GM23248 (cell line): ENCODE results near the gene BEND3. TPM values are rescaled to one million over a fixed set of nuclear protein-coding genes. Genes with fewer than 3 reads are reported as not detected.

Source experiments
- DNase-seq: peaks from one replicate; pipeline ENCODE4 v3.0.0-alpha.2; 2015
- H2AFZ ChIP-seq: fragments of 200-600 bp; sonication (generic); 2 replicates; pipeline ENCODE4 v1.6.1; 2016; ENCODE audit warnings: antibody characterized with exemption
- H3F3A ChIP-seq: fragments of 200-600 bp; sonication (generic); 2 replicates; pipeline ENCODE4 v1.6.1; 2016; ENCODE audit warnings: mild to moderate bottlenecking, antibody characterized with exemption, mixed run types; ENCODE audit not compliant: insufficient read depth
- H3K27ac ChIP-seq: fragments of 200-600 bp; sonication (generic); 2 replicates; pipeline ENCODE4 v1.5.1; 2016; ENCODE audit warnings: mild to moderate bottlenecking
- H3K27me3 ChIP-seq: fragments of 200-600 bp; sonication (generic); replicated peaks from 2 replicates; pipeline ENCODE4 v1.6.1; 2016; ENCODE audit warnings: mild to moderate bottlenecking; ENCODE audit not compliant: insufficient read depth
- H3K36me3 ChIP-seq: fragments of 200-600 bp; sonication (generic); 2 replicates; pipeline ENCODE4 v1.6.1; 2016; ENCODE audit warnings: low read depth, mild to moderate bottlenecking
- H3K4me1 ChIP-seq: fragments of 200-600 bp; sonication (generic); 2 replicates; pipeline ENCODE4 v1.6.1; 2016; ENCODE audit warnings: mild to moderate bottlenecking; ENCODE audit not compliant: insufficient read depth
- H3K4me2 ChIP-seq: fragments of 200-600 bp; sonication (generic); one replicate; pipeline ENCODE4 v1.6.1; 2016; ENCODE audit warnings: mild to moderate bottlenecking; ENCODE audit not compliant: unreplicated experiment
- H3K4me3 ChIP-seq: fragments of 200-600 bp; sonication (generic); 2 replicates; pipeline ENCODE4 v1.5.1; 2016; ENCODE audit warnings: mild to moderate bottlenecking
- H3K79me2 ChIP-seq: fragments of 200-600 bp; sonication (generic); 2 replicates; pipeline ENCODE4 v1.6.1; 2016; ENCODE audit warnings: mild to moderate bottlenecking; ENCODE audit not compliant: insufficient read depth
- H3K9ac ChIP-seq: fragments of 200-600 bp; sonication (generic); 2 replicates; pipeline ENCODE4 v1.6.1; 2016; ENCODE audit warnings: mild to moderate bottlenecking
- H3K9me2 ChIP-seq: fragments of 200-600 bp; sonication (generic); 2 replicates; pipeline ENCODE4 v1.6.1; 2016; ENCODE audit warnings: mixed run types, mild to moderate bottlenecking, moderate library complexity; ENCODE audit not compliant: insufficient read depth
- H3K9me3 ChIP-seq: fragments of 200-600 bp; sonication (generic); one replicate; pipeline ENCODE4 v1.6.1; 2017; ENCODE audit warnings: low read depth
- H4K20me1 ChIP-seq: fragments of 200-600 bp; sonication (generic); 2 replicates; pipeline ENCODE4 v1.6.0; 2016; ENCODE audit not compliant: insufficient read depth
- EZH2 ChIP-seq: fragments of 200-600 bp; sonication (generic); IDR thresholded peaks from 2 replicates; pipeline ENCODE4 v1.6.1; 2018; ENCODE audit warnings: antibody characterized with exemption, mild to moderate bottlenecking; ENCODE audit not compliant: insufficient read depth, poor library complexity, severe bottlenecking
- EZH2phosphoT487 ChIP-seq: fragments of 200-600 bp; sonication (generic); IDR thresholded peaks from 2 replicates; pipeline ENCODE4 v1.6.1; 2018; ENCODE audit warnings: antibody characterized with exemption, moderate library complexity, mild to moderate bottlenecking, low read depth; ENCODE audit not compliant: insufficient read depth
- WGBS, 2 experiments: methylation state at CpG; one replicate each; pipeline ENCODE4 v1.1.6; 2015 to 2017; ENCODE audit warnings: low lambda C conversion rate in 2 of 2, low coverage in 1 of 2; ENCODE audit errors: missing lambda C conversion rate in 2 of 2; 5-methylcytosine and 5-hydroxymethylcytosine counted together
- in situ Hi-C: fragments of 300-500 bp; cut with MboI; formaldehyde crosslinking; loops from 2 replicates; pipeline ENCODE4 v1.15.0; 2020
- polyA plus RNA-seq: library from polyadenylated mRNA; unstranded; fragments of >200 nt; fragmentation: Nextera tagmentation; extraction: Ambion mirVana; gene quantifications from 2 replicates; pipeline ENCODE4 v1.2.1, GENCODE V29; 2016
- total RNA-seq: library from RNA; depleted of rRNA; stranded (reverse); fragments of >200 nt; shearing (Covaris generic); gene quantifications from 2 replicates; pipeline ENCODE4 v1.2.3, GENCODE V29; 2014

Gene BEND3
- total and polyA plus RNA-seq, 2 experiments from 2014 or later, result 1.4 to 1.8 TPM

DNA sequence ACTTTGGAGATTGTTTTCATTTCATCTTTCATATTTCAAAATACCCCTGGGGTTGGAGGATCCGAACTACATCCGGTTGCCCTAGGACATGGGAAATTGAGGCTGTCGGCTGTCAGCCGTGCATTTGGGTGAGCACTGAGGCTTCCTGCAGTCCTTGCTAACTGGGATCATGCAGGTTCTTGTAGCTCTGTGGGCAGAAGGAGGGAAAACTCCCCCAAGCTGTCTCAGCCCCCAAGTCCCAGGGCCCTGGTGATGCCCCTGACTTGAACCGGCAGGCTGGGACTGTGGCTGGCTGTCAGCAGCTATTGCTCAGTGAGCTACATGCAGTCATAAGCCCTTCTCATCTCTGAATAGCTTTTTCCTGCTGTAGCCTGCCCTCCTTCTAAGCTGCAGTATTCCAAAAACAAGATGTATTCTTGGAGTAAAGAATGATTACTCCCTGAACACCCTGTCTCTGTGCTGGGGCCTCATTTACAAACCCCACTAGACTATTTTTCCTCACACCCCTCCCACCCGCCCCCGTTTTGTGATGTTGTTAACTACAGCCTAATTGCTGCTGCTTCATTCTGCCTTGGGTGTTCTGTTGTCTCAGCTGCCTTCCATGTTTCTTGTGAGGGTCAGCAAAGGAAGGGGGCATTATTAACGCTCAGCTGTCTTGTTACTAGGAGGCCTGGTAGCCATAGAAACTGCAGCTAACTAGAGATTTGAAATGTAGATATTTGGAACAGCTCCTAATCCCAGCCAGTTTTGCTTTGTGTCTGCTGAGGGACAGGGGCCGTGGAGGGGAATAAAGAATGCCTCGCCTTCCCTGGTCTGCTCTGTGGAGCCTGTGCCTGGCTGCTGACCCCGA is 69.3 kb downstream of the BEND3 start:
- no peak for DNase-seq

GRCh38 chr6:107033126-107033525 is 82.2 kb downstream of the BEND3 start:
- TF ChIP-seq EZH2 (no peak), EZH2phosphoT487 (no peak)
- Histone ChIP-seq H3K27me3 (no peaks in the 10 kb centered on the region), H3K4me1 (peaks cover 27% of the 10 kb centered on the region), H4K20me1 (no peaks in the 10 kb centered on the region), H3K79me2 (peaks cover 94% of the 10 kb centered on the region), H2AFZ (no peak overlapping the region), H3K36me3 (no peaks in the 10 kb centered on the region), H3K9me2 (no peaks in the 10 kb centered on the region), H3F3A (peaks cover 7% of the 10 kb centered on the region; the same call in 1 of the 2 replicates), H3K4me3 (no peak overlapping the region), H3K9me3 (no peaks in the 10 kb centered on the region), H3K9ac (no peak overlapping the region), H3K27ac (no peak overlapping the region), H3K4me2 (no peak overlapping the region)
- 54 to 60% methylated on average over 1 of the region's 1 CpG for WGBS, 2 experiments
- peak; percentile 33 for DNase-seq
- in situ Hi-C loops, result no loop called here

More for the DNA sequence above, 69.3 kb downstream of the BEND3 start:
- 66 to 67% methylated on average over 11 of the region's 11 CpGs for WGBS, 2 experiments
- no peak overlapping the region for H3K4me3 ChIP-seq
- no peaks in the 10 kb centered on the region for H3K9me2 ChIP-seq
- H3K79me2 ChIP-seq, result no peaks in the 10 kb centered on the region
- no peaks in the 10 kb centered on the region for H3K4me1 ChIP-seq
- H3K27ac ChIP-seq, result no peak overlapping the region
- no peaks in the 10 kb centered on the region for H4K20me1 ChIP-seq
- TF ChIP-seq EZH2 (no peak), EZH2phosphoT487 (no peak)
- no peak overlapping the region for H2AFZ ChIP-seq
- H3K36me3 ChIP-seq, result no peaks in the 10 kb centered on the region; the same call in 1 of the 2 replicates
- no peak overlapping the region for H3K9ac ChIP-seq
- H3K27me3 ChIP-seq, result no peaks in the 10 kb centered on the region
- no peak overlapping the region for H3K4me2 ChIP-seq
- no peaks in the 10 kb centered on the region for H3K9me3 ChIP-seq
- in situ Hi-C loops, result no loop called here
- H3F3A ChIP-seq, result no peaks in the 10 kb centered on the region

GRCh38 chr6:107032051-107032450 is 83.3 kb downstream of the BEND3 start:
- Histone ChIP-seq H3K36me3 (no peaks in the 10 kb centered on the region), H3K9ac (no peak overlapping the region), H3K4me1 (peaks cover 27% of the 10 kb centered on the region), H3K9me3 (no peaks in the 10 kb centered on the region), H2AFZ (no peak overlapping the region), H3K27ac (no peak overlapping the region), H3K79me2 (peaks cover 83% of the 10 kb centered on the region), H4K20me1 (no peaks in the 10 kb centered on the region), H3K4me2 (peak overlapping the region; percentile 19), H3K4me3 (no peak overlapping the region), H3K9me2 (no peaks in the 10 kb centered on the region), H3K27me3 (no peaks in the 10 kb centered on the region), H3F3A (peaks cover 7% of the 10 kb centered on the region; the same call in 1 of the 2 replicates)
- peak; percentile 60 for DNase-seq
- WGBS, 2 experiments, result 47 to 64% methylated on average over 2 of the region's 2 CpGs
- in situ Hi-C loops, result no loop called here
- no peak for TF ChIP-seq EZH2phosphoT487
- TF ChIP-seq EZH2, result no peak

- no peak overlapping the region for H2AFZ ChIP-seq
- H3K36me3 ChIP-seq, result no peaks in the 10 kb centered on the region
- H3F3A ChIP-seq, result peaks cover 7% of the 10 kb centered on the region; the same call in 1 of the 2 replicates
- no peaks in the 10 kb centered on the region for H4K20me1 ChIP-seq
- in situ Hi-C loops, result no loop called here
- H3K27ac ChIP-seq, result no peak overlapping the region
- H3K4me1 ChIP-seq, result peaks cover 27% of the 10 kb centered on the region
- H3K4me3 ChIP-seq, result no peak overlapping the region
- H3K9ac ChIP-seq, result no peak overlapping the region
- H3K27me3 ChIP-seq, result no peaks in the 10 kb centered on the region
- WGBS, 2 experiments, result 53 to 56% methylated on average over 5 of the region's 5 CpGs
- H3K79me2 ChIP-seq, result peaks cover 66% of the 10 kb centered on the region
- H3K4me2 ChIP-seq, result no peak overlapping the region
- no peaks in the 10 kb centered on the region for H3K9me2 ChIP-seq
- DNase-seq, result peak; percentile 27
- TF ChIP-seq EZH2phosphoT487 (no peak), EZH2 (no peak)
- H3K9me3 ChIP-seq, result no peaks in the 10 kb centered on the region
Measured at GRCh38 chr6:107030151-107030550, 85.2 kb downstream of the BEND3 start.
